RPMI8226 (cell line): ENCODE measurements around the gene RNF5.
"Not testable (repeated sequence)": the region's sequence is repeated elsewhere in the genome, so short reads cannot be mapped to it uniquely, and the experiment has no call there.

Source experiments
- DNase-seq: peaks from one replicate; pipeline ENCODE4 v3.0.0-alpha.2; 2015

RNF5 gene

DNA sequence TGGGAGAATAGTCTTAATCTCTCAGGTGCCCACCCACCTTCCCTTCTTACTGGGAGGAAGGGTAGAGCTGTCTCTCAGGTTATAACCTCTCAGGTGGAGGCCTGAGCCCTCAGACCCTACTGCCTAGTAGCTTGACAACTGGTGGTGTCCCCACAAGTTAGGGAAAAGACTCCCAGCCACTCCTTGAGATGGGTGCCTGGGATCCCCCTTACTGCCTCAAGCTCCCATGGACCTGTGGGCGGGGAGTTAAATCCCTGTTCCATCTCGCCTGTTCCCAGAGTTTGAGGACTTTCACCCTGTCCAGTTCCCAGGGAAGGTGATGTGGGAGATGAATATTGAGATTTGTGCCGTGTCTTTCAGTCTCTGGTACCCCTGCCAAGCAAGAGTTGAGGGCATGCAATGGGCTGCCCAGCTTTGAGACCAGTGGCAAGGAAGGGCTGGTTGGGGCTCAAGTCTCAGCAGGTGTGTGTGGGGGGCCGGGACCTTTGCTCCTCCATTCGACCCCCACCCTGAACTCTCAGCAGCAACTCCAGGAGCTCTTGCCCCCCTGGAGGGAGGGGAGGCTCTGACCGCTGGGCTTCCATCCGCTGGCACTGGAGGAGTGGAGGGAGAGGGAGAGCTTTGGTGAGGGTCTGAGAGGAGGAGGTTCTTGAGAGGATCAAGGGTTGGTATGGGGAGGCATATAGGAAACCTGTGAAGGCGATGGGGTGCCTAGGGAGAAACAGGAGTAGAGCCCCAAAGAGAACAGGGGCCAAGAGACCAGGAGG lies 12.9 kb downstream of the RNF5 start:
- no peak for DNase-seq

DNA sequence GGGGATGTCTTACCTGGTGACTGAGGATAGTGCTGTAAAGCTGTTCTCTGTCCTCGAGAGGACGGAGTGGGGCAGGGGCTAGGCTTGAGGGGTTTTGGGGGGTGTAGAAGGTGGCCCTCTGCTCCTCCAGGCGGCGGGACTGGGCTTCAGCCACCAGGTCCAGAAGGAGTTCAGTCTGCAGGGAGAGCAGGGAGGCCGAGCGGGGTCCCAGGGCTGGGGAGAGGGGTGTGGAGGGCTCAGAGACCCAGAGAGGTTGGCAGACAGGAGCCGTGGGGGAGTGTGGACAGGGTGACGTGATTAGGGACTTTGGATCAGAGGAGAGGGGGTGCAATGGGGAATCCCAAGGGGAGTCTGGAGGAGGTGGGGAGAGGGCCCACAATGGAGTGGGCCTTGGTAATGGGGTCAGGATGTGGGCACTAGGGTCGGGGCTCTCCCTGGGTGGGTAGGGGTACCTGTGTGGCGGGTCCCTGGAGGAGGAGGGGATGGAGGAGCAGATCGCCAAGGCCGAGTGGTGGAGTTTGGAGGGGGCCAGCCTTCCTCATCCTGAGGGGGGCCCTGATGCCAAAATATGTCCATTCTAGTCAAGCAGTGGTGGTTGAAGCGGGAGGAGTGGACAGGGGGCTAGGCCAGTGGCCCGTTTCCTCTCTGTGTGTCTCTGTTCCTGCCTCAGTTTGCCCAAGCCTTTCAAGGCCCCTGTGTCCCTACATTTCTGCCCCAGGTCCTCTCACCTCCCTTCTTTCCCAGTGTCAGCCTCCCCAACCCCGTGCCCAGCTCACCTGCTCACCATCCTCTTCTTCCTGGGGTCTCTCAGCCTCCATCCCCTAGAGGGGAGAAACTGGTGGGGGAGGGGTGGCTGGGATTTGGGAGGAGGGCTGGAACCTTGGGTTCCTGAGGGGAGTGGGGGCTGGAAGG lies 13.7 kb downstream of the RNF5 start:
- no peak for DNase-seq

DNA sequence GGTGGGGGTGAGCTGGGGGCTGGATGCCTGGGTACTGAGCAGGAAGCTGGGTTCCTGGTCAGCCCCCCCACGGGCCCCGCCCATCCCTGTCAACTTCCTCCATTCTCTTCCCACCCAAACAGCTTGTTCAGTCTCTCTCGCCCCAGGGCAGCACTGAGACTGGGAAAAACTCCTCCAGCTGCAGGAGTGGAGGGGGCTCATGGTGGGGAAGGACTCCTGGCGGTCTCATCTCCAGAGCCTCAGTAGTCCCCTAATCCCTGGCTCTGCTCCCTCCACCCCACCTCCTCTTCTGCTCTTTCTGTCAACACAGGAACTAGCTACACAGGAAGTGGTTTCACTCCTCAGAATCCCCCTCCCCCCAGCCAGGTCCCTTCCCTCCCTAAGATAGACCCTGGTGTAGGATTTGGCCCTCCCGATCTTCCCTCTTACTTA lies 14.4 kb downstream of the RNF5 start, which contains the start of gene GPSM3:
TSS of gene GPSM3 (minus strand) at position 36 of the 432 bp plus-strand sequence. CDS start 130 bp downstream, outside the sequence.
- DNase-seq: peak; percentile 60

DNA sequence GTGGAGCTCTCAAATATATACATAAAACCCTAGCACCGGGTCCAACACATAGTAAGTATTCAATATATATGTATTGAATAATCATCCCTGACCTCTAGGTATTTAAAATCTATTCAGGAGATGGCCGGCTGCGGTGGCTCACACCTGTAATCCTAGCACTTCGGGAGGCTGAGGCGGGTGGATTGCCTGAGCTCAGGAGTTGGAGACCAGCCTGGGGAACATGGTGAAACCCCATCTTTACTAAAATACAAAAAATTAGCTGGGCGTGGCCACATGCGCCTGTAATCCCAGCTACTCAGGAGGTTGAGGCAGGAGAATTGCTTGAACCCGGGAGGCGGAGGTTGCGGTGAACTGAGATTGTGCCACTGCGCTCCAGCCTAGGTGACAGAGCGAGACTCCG lies 14.9 kb downstream of the RNF5 start:
- not testable (repeated sequence) for DNase-seq

DNA sequence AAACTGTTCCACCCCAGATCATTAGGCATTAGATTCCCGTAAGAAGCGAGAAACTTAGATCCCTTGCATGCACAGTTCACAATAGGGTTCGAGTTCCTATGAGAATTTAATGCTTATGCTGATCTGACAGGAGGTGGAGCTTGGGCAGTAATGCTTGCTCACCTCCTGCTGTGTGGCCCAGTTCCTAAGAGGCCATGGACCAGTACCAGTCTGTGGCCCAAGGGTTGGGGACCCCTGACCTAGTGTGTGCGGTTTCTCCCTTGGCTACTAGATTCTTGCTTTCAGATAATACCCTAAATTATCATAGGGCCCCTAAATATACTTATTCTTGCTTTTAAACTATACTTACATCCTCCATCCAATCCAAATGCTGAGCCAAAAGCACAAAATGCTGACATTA lies 16.2 kb downstream of the RNF5 start:
- DNase-seq: no peak

DNA sequence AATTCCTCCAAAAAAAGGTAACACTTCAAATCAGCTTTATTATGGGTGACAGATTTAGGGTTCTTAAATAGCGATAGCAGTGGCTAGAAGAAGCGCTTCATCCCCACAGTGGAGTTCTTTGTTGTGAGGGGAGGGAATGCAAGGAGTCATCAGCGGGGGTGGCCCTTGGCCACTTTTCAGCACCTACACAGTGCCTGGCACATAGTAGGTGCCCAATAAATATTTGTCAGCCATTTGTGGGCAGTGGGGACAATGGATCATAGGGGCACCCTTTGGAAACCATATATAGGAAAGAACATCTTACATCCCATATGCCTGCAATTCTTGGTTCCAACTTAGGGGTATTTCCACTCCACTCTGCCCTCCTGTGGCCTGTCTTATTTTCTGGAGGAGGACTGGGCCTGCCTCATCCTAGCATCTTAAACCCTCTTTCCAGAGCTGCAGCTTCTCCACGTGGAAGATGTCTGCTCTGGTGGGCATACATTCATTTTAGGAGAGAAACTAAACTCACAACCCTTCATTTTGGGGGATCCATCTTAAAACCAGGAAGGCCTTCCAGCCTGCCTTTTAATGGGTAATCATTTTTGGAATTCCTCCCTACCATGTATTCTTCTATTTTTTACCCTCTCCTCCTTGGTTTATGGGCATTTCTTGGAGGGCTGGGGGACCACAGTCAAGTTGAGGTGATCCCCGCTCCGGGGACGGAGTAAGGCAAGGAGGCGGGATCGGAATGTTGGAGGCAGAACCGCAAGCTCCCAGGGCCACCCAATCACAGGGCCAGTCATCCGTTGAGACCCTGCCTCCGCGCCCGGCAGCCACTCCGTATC lies 16.8 kb downstream of the RNF5 start:
- DNase-seq: peak; percentile 49

DNA sequence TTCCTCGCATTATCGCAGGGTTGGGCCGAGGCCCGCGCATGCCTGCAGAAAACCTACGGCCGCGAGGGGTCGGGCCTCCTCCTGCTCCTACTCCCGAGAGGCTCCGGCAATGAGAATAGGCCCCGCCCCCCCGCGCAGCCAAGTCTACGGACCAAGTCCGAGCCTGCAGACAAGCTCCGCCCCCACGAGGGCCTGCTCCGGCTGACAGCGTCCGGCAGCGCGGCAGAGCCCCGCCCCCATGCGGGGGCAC lies 17.4 kb downstream of the RNF5 start:
- DNase-seq: no peak

DNA sequence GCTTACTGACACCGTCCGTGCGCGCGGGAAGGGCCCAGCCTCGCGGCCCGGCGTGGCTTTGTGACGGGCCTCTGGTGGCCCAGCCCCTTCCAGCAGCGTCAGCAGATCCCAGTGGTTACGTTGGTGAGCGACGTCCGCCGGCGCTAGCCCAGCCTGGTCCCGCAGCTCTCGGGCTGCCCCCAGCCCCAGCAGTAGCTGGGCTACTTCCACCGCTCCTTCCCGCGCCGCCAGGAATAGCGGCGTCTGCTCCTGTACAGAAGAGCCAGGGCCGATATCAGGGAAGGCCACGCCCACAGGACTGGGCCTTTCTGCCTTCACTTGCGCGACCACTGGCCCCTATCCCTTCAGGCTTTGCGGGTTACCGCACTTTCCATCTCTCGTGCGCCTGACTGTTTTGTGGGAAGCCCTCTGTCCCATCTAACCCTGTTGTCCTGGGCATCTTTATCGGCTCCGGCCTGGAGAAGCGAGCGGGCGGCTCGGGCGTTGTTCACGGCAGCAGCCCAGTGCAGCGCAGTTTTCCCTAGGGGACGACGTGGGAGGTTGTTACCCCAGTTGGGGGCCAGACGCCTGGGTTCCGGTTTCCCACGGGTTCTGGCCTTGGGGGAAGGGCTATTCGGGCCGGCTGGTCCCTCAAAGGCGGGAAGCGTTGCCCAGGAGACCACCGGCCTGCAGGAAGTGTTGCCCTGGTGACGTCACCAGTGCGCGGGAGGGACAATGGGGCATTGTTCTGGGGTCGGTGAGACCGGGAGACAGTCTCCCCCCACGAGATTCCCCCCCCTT lies 17.9 kb downstream of the RNF5 start:
- DNase-seq: peak; percentile 100

DNA sequence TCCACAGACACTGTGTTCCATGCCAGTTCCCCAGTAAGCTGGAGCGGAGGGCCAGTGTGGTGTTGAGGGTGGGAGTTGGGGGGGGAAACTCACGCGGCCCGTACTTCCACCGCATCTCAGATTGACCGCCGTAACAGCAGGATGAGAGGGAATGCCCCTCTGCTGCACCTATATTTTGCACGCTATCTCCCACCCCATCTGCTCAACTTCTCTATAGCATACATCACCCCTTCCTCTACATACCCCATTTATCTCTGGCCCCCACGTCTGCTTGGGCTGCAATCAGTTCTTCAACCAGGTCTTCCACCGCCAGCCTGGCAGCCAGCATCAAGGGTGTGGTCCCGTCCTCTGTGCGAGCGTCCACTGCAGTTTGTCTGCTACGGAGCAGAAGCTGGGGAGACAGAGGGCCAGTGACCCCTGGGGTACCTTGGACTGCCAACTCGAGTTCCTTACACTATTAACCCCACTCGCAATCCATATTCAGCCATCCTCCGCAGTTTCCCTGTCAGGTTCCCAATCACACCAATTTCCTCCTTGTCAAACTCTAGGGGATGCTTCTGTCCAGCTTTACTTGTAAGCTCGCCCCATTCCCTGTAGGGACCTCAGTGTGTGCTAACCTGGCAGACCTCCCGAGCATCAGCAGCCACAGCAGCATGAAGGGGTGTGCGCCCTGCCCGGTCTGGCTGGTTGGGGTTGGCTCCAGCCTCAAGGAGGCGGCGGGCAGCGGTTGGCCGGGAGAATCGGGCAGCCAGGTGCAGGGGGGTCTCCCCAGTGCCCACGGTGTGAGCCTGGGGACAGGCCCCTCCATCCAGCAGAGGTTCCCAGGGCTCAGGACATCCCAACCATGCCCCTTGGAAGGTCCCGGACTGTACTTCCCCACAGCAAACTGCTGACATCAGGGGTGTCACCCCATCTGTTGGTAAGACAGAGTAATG lies 18.7 kb downstream of the RNF5 start:
- DNase-seq: peak; percentile 31

DNA sequence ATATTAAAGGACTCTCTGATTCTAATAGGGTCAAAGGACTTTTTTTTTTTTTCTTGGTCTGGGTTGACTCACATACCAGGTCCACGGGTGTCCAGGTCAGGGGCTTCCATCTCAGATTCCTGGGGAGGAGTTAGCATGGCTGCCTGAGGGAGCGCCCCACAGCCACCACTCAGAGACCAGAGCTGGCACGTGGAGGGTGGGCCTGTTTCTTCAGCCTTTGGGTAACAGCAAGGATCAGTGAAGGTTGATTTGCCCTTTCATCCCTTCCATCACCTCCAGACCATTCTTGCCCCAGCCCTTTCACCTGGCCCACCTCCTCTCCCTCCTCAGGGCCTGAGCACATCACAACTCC lies 20.1 kb downstream of the RNF5 start:
- DNase-seq: no peak

DNA sequence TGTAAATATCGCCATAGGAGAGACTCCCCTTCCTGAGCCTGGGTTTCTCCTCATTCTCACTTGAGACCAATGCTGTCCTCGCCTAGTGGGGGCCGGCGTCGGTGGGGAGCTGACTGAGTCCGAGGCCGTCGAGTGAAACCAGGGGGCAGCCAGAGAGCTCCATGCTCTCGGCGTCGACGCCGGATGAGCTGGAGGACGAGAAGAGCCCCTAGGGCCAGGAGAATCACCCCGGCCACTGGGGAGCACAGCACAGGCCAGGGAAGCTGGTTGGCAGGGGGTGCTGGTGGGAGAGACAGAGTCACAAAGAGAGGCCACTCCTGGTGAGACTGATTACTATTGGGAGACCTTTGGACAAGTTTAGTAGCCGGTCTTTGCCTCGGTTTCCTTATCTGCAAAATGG lies 20.7 kb downstream of the RNF5 start:
- DNase-seq: no peak

DNA sequence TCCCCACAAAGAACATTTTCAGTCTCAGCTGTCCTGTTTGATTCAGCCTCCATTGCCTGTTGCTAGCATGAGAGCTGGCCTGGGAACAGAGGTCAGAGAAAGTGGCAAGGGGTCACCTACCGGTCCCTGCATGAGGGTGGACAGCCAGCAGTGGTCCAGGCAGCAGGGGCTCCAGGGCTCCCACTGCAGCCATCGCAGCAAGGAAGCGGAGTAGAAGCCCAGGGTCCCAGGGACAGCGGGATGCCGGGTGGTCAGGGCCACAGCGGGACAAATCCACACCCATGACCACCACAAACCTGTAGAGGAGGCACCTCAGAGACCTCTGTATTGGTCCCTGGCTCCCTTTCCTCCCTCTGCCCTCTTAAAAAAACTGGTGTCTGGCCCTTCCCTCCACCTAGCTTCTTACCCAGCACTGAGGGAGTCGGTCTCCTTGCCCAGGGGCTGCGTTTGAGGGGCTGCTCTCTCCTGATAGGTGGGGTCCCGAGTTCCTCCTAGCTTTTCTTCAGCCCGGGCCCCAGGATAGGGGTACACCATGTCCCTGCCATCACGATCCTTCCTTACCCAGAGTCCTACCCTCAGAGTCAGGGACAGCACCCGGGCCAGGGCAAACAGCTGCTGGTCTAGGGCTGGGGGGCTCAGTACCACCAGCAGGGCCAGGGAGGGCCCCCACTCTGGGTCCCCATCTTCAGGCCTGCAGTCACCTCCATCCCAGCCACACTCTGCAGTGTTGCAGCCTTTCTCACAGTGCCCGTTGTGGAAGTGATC lies 22.7 kb downstream of the RNF5 start:
- no peak for DNase-seq

DNA sequence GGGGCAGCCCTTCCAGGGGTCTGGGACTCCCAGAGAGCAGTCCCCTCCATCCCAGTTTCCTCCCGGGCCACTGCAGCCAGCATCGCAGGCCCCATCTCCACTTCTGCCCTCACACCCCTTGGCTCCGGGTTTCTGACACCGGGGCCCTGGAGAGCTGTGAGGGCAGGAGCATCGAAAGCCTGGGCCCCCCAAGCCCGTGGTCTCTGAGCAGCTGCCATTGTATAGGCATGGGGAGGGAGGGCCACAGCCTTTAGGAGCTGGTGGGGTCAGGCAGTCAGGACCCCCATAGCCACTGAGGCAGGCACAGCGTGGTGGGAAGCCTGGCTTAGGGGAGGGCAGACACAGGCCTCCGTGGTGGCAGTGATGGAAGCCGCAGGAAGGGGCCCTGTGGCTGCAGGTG lies 24.0 kb downstream of the RNF5 start:
- no peak for DNase-seq

DNA sequence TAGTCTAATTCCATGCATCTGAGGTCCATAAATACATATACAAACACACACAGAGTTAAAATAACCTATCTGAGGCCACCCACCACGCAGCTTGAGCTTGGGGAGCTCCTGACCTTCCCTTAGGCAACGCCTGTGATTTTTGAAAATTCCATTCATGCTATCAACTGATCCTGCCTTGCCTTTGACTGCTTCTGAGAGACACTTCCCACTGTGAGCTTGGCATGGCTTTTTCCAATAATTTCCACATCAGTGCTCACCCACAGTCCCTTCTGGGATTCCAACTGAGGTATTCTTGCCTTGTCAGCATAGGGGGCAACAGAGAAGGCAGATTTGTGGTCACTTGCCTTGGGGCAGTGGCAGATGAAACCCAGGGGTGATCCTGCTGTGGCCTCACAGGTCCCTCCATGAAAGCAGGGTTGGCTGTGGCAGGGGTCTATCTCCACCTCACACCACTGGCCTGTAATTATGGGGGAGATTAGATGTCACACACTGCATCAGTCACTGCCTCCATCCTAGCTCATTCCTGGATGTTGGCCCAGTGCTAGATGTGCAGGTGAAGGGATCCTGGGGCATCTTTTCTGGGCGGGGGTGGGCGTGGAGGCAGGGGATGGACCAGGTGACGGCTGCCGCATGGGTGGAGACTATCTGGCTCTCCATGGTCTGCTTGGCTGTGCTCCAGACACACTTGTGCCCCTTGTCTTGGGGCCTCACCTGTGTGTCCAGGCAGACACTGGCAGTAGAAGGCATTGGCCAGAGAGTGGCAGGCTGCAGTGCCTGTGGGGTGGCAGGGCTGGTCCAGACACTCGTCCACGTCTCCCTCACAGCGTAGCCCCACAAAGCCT lies 25.4 kb downstream of the RNF5 start:
- no peak for DNase-seq

DNA sequence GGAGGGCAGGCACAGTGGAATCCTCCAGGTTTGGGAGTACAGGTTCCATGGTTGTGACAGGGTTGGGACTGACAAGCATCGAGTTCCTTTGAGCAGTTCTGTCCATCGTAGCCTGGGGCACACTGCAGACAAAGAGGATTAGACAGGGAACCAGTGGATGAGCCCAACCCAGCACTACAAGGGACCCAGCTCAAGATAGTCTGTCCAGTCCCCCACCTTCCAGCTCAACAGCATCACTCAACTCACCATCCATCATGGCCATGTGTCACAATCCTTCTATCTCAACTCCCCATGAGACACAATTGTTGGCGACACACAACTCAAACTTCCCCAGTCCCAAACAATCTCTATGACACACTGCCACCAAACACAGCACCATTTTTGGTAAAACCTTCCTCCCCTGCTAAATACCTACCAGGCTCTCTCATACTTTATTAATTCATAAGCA lies 26.1 kb downstream of the RNF5 start:
- DNase-seq: no peak

DNA sequence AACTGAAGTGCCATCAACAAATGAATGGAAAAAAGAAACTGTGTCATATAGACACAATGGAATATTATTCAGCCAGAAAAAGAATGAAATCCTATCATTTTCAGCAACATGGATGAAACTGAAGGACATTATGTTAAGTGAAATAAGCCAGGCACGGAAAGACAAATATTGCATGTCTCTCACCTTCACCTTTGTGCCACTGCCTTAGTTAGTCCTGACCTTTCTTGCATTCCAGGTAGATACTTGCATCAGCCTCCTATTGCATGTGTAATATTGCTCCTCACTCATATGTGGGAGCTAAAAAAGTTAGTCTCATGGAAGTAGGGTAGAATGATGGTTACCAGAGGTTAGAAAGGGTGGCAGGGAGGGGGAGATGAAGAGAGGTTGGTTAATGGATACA lies 30.8 kb downstream of the RNF5 start:
- no peak for DNase-seq

DNA sequence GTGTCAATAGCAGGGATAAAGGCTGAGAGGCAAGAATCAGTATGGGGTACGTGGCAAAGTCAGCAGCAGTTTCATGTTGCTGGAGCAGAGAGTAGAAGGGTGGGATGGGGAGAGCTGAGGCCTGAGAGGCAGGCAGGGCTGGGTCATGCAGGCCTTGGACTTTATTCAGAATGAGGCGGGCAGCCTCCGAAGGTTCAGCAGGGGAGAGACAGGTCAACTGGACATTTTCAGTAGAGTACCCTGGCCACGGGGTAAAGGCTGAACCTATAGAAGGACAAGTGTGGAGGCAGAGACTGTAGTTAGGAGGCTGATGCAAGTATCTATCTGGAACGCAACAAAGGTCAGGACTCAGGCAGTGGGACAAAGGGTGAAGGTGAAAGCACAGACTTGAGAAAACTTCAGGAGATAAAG lies 32.0 kb downstream of the RNF5 start:
- no peak for DNase-seq

DNA sequence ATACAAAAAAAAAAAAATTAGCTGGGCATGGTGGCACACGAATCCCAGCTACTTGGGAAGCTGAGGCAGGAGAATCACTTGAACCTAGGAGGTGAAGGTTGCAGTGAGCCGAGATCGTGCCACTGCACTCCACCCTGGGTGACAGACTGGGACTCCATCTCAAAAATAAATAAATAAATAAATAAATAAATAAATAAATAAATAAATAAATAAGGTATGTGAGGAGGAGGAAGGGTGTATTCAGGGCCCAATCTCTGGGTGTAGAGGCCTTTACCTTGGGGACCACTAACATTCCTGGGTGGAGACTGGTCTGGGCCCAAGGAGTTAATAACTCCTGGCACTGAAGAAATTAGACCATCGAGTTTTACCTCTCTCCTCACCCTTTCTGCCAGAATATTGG lies 33.2 kb downstream of the RNF5 start:
- DNase-seq: not testable (repeated sequence)

DNA sequence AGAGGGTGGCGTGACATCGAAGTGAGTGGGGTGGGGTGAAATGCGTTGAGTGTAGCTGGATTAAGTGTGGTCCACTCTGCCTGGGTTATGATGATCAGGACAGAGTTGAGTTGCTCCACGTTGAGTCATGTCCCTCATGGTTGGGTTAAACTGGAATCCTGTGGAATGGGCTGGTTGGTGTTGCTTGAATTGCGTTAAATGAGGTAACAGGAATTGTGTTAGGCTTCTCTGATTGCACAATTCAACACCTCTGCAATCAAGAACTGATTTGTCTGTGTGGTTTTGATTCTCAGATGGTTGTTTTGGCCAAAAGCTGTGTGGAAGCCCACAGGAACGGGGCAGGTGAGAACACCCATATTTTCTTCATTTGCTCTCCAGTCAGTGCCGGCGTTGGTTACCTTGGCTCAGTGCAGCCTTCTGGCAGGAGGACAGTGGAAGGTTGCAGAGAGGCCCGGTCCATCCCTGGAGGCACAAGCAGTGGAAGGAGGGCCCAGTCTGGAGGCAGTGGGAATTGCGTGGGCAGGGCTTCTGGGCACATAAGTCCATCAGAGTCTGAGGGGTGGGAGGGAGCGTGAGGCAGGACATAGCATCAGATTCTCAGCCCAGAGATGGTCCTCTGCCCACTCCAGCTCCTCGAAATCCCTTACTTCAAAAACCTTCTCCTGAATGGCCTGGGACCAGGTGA lies 34.0 kb downstream of the RNF5 start:
- DNase-seq: no peak
